ENCODE measurements around the gene U2AF1. TPM values are rescaled to one million over a fixed set of nuclear protein-coding genes. Genes with fewer than 3 reads are reported as not detected.
"Not testable (repeated sequence)": the region's sequence is repeated elsewhere in the genome, so short reads cannot be mapped to it uniquely, and the experiment has no call there.

Gene U2AF1
- total RNA-seq, 1 donor from 2014 or later = 66.7 TPM

GRCh38 chr21:43076643-43077042 lies 30.7 kb downstream of the U2AF1 start:
- DNase-seq (ENCODE audit: low spot score) = not testable (repeated sequence)

GRCh38 chr21:43076023-43076637 lies 31.2 kb downstream of the U2AF1 start:
- DNase-seq (ENCODE audit: low spot score) = not testable (repeated sequence)

- not testable (repeated sequence) for DNase-seq (ENCODE audit: low spot score)
Measured at GRCh38 chr21:43075170-43076022, 32.0 kb downstream of the U2AF1 start, which contains the start of gene CBS. TSS of gene CBS (minus strand) at chr21:43075835. CDS start at chr21:43072193, 3,642 bp downstream.

- not testable (repeated sequence) for DNase-seq (ENCODE audit: low spot score)
Measured at GRCh38 chr21:43074401-43075169, 32.8 kb downstream of the U2AF1 start.

GRCh38 chr21:43072742-43073141 lies 34.6 kb downstream of the U2AF1 start:
- DNase-seq (ENCODE audit: low spot score) = not testable (repeated sequence)

GRCh38 chr21:43069682-43070081 lies 37.7 kb downstream of the U2AF1 start:
- DNase-seq (ENCODE audit: low spot score) = not testable (repeated sequence)

- DNase-seq (ENCODE audit: low spot score) = not testable (repeated sequence)
Measured at GRCh38 chr21:43068065-43068464, 39.3 kb downstream of the U2AF1 start.

- not testable (repeated sequence) for DNase-seq (ENCODE audit: low spot score)
Measured at GRCh38 chr21:43066690-43067089, 40.7 kb downstream of the U2AF1 start.

- not testable (repeated sequence) for DNase-seq (ENCODE audit: low spot score)
Measured at GRCh38 chr21:43065991-43066390, 41.4 kb downstream of the U2AF1 start.

- DNase-seq (ENCODE audit: low spot score) = not testable (repeated sequence)
Measured at GRCh38 chr21:43064265-43064917, 43.0 kb downstream of the U2AF1 start.

GRCh38 chr21:43062955-43063664 lies 44.3 kb downstream of the U2AF1 start:
- not testable (repeated sequence) for DNase-seq (ENCODE audit: low spot score)

- not testable (repeated sequence) for DNase-seq (ENCODE audit: low spot score)
Measured at GRCh38 chr21:43053112-43053511, 54.3 kb downstream of the U2AF1 start.

GRCh38 chr21:43045876-43046821 lies 61.2 kb downstream of the U2AF1 start:
- not testable (repeated sequence) for DNase-seq (ENCODE audit: low spot score)

- DNase-seq (ENCODE audit: low spot score) = not testable (repeated sequence)
Measured at GRCh38 chr21:43045165-43045875, 62.0 kb downstream of the U2AF1 start.

- not testable (repeated sequence) for DNase-seq (ENCODE audit: low spot score)
Measured at GRCh38 chr21:43044547-43044946, 62.8 kb downstream of the U2AF1 start.

GRCh38 chr21:43043291-43043690 lies 64.1 kb downstream of the U2AF1 start:
- not testable (repeated sequence) for DNase-seq (ENCODE audit: low spot score)

Measured in umbilical cord (tissue), 2 donors.